OCI-LY1 (cell line): Measurements from ENCODE around the gene GLRX5.

Experiments
- CTCF ChIP-seq: fragments of 200-600 bp; sonication (generic), shearing (Covaris generic); IDR thresholded peaks from 2 replicates; pipeline ENCODE4 v1.5.1; 2017; ENCODE audit warnings: mild to moderate bottlenecking, antibody characterized with exemption, low read length, moderate library complexity, mixed read lengths
- EZH2 ChIP-seq: fragments of 200-600 bp; sonication (generic), shearing (Covaris generic); IDR thresholded peaks from 2 replicates; pipeline ENCODE4 v1.8.0; 2017; ENCODE audit warnings: borderline replicate concordance, mixed run types, mild to moderate bottlenecking, antibody characterized with exemption, low read length, moderate library complexity, mixed read lengths

DNA sequence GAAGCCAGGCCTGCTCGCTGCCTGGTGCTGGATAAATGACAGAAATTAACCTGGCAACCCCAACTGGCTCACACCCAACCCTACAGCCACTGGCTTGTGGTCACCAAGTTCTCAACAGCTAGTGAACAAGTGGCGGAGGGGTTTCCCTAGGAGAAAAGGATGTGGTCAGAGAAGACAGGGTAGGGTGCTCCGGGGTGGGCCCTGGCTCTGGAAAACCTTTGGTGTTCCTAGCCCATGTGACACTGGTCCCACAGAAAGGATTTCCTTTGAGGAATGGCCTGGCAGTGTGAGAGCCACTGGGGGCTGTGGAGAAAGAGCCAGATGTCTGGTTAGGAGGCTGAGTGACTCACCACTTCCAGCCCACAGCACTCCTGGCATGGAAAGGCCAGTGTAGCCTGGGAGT, 27.1 kb upstream of the GLRX5 start:
- no peak for TF ChIP-seq CTCF
- no peak for TF ChIP-seq EZH2
